Natural killer cell treated with Interleukin-12 subunit alpha and Interleukin-12 subunit beta and Interleukin-15 and Interleukin-18, amount 100 ng/mL, for 72 hours (primary cell): ENCODE data around the gene SREBF2. TPM values are rescaled to one million over a fixed set of nuclear protein-coding genes. Genes with fewer than 3 reads are reported as not detected.

Experiments
- ATAC-seq, 2 donors: fragments of 150-1000 bp; cut with Tn5 transposase in 1 of 2; sonication (Bioruptor Pico), chemical (Tn5 transposase) in 1 of 2; 2 replicates each; pipeline ENCODE4 v1.10.0; 2021
- DNase-seq: peaks from one replicate; pipeline ENCODE4 v3.0.0; 2022; ENCODE audit warnings: low spot score
- H3K27ac Mint-ChIP-seq, 2 donors: 1 replicate in 1 of 2; 2 replicates in 1 of 2; pipeline ENCODE4 v1.8.0; 2022; ENCODE audit warnings: mixed read lengths in 2 of 2, mild to moderate bottlenecking in 1 of 2, moderate library complexity in 1 of 2
- H3K27me3 Mint-ChIP-seq, 2 donors: 1 replicate in 1 of 2; 2 replicates in 1 of 2; pipeline ENCODE4 v1.8.0; 2022; ENCODE audit warnings: mixed read lengths in 2 of 2
- H3K36me3 Mint-ChIP-seq: one replicate; pipeline ENCODE4 v1.8.0; 2022; ENCODE audit warnings: mixed read lengths
- H3K4me1 Mint-ChIP-seq, 2 donors: 1 replicate in 1 of 2; 2 replicates in 1 of 2; pipeline ENCODE4 v1.8.0; 2022; ENCODE audit warnings: low read depth in 2 of 2, mixed read lengths in 2 of 2, mild to moderate bottlenecking in 1 of 2
- H3K4me3 Mint-ChIP-seq: one replicate; pipeline ENCODE4 v1.8.0; 2022; ENCODE audit warnings: mixed read lengths
- H3K9me3 Mint-ChIP-seq: 2 replicates; pipeline ENCODE4 v1.8.0; 2022; ENCODE audit warnings: mixed read lengths
- total RNA-seq, 2 donors: library from RNA; stranded (reverse); gene quantifications; one replicate each; pipeline ENCODE4 v1.2.3, GENCODE V29; 2022

Gene SREBF2
- total RNA-seq, 2 donors from 2014 or later = 205 to 211 TPM

DNA sequence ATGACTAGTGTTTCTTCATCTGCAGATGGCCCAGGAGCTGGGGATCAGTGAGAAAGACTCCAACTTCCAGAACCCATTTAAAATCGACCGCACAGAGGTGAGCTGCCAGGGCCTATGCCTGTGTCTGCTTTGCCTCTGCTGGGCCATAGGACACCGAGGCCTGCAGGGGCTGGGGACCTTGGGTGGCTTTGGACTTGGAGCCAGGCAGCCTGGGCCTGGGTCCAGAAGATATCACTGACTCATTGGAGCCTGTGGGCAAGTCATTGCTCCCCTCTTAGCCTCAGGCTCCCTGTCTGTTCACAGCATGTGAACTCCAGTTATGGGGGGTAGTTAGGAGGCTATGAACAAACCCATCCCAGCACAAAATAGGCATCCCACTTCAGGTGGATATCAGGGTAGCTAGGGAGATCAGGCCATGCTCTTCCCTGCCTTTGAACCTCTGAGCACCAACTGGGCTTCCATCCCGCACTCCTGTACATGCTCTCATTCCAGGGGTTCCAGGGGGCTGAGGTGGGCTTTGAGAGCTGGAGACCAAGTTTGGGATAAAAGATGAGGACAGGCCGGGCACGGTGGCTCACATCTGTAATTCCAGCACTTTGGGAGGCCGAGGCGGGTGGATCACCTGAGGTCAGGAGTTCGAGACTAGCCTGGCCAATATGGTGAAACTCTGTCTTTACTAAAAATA, 19.0 kb upstream of the SREBF2 start:
- Mint-ChIP-seq H3K4me3 (no peak overlapping the region), H3K27ac (peak overlapping the region in 1 of 2 donors; percentile 6), H3K36me3 (no peaks in the 10 kb centered on the region), H3K9me3 (no peaks in the 10 kb centered on the region), H3K27me3 (no peaks in the 10 kb centered on the region), H3K4me1 (peaks cover 0 to 7% of the 10 kb centered on the region in 2 donors)
- no peak for ATAC-seq
- no peak for DNase-seq

DNA sequence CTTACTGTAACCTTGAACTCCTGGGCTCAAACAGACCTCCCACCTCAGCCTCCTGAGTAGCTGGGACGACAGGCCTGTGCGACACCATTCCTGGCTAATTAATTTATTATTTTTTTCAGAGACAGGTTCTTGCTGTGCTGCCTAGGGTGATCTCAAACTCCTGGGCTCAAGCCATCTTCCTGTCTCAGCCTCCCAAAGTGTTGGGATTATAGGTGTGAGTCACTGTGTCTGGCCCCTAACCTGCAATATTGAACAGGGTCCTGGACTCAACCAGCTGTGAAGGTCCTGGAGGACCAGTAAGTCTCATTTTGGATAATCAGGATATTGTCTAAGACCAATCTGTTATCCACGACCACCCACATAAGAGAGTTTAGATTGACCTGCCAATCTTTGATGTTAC, 17.2 kb upstream of the SREBF2 start:
- no peaks in the 10 kb centered on the region for H3K36me3 Mint-ChIP-seq
- H3K9me3 Mint-ChIP-seq = no peaks in the 10 kb centered on the region
- DNase-seq (no peak), ATAC-seq (no peak)
- H3K4me3 Mint-ChIP-seq = no peak overlapping the region
- no peak overlapping the region for H3K27ac Mint-ChIP-seq
- H3K27me3 Mint-ChIP-seq = no peaks in the 10 kb centered on the region
- peaks cover 0 to 6% of the 10 kb centered on the region in 2 donors for H3K4me1 Mint-ChIP-seq

DNA sequence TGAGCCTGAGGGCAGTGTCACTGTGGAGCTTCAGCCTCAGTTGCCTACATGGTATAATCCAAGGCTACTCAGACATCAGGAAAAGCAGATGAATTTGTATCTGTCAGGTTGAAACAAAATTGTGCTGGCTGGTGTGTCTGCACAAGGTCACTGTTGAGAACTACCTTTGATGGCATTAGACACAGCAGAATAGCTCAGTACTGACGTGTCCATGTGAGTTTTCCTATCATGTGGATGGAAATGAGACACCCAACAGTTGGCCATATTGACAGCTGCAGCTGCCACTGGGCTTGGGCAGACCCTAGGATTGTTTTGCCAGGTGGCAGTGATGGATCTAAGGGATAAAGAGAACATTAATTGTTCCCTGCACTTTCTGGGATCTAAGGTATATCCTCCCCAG, 16.7 kb upstream of the SREBF2 start:
- H3K27ac Mint-ChIP-seq = no peak overlapping the region
- H3K9me3 Mint-ChIP-seq = no peaks in the 10 kb centered on the region
- DNase-seq (no peak), ATAC-seq (no peak)
- H3K4me3 Mint-ChIP-seq = no peak overlapping the region
- no peaks in the 10 kb centered on the region for H3K36me3 Mint-ChIP-seq
- peaks cover 0 to 8% of the 10 kb centered on the region in 2 donors for H3K4me1 Mint-ChIP-seq
- no peaks in the 10 kb centered on the region for H3K27me3 Mint-ChIP-seq

DNA sequence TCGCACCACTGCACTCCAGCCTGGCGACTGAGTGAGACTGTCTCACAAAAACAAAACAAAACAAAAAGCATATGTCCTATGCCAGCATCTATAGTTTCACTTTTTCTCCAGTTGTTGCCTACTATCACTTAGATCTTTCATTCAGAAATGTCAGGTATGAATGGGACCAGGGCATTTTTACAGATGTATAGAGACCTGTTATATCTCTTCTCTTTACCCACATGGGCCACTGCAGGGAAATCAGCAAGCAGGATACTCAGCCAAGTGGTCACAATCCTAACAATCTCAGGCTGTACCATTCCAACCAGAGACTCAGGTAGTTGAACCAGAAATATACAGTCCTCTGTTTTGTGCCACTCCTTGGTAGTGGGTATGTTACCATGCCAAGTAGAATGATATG, 16.0 kb upstream of the SREBF2 start:
- no peaks in the 10 kb centered on the region for H3K27me3 Mint-ChIP-seq
- H3K27ac Mint-ChIP-seq = no peak overlapping the region
- DNase-seq (no peak), ATAC-seq (no peak)
- H3K36me3 Mint-ChIP-seq = no peaks in the 10 kb centered on the region
- no peaks in the 10 kb centered on the region for H3K9me3 Mint-ChIP-seq
- peaks cover 6 to 13% of the 10 kb centered on the region in 2 donors for H3K4me1 Mint-ChIP-seq
- H3K4me3 Mint-ChIP-seq = no peak overlapping the region

DNA sequence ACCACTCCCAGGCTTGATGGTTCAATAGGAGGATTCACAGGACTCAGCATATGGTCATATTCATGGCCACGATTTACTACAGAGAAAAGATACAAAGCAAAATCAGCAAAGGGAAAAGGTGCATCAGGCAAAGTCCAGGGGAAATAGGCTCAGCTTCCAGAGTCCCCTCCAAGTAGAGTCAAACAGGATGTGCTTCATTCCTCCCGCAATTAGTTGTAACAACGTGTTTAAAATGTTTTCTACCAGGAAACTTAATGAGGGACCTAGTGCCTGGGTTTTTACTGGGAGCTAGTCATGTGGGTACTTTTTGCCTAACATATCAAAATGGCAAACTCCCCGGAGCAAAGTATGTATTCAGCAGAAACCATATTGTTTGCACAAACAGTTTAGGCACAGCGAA, 14.9 kb upstream of the SREBF2 start:
- no peak for DNase-seq
- Mint-ChIP-seq H3K4me3 (no peak overlapping the region), H3K9me3 (no peaks in the 10 kb centered on the region), H3K36me3 (no peaks in the 10 kb centered on the region), H3K27ac (peak overlapping the region in 1 of 2 donors; percentile 50), H3K4me1 (peaks cover 17 to 25% of the 10 kb centered on the region in 2 donors), H3K27me3 (no peaks in the 10 kb centered on the region)
- ATAC-seq = no peak

DNA sequence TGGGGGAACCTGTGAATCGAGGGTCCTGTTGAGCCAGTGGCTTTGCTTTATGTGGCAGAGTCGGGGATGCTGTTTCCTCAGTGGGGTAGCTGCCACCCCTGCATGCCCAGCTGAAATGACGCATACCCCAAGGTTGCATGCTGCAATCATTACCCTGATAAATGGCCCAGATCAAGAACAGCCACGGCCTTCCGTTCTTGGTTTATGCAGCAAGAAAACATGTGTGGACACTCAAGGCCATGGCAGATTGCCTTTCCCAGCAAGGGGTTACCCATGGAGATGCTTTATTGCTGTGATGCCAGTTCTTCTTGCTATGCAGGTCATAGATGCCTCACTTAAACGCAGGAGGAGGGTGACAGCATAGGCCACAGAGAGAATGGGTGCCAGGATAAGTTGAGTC, 14.3 kb upstream of the SREBF2 start:
- H3K4me3 Mint-ChIP-seq = no peak overlapping the region
- DNase-seq (no peak), ATAC-seq (no peak)
- H3K27me3 Mint-ChIP-seq = no peaks in the 10 kb centered on the region
- H3K4me1 Mint-ChIP-seq = peaks cover 17 to 25% of the 10 kb centered on the region in 2 donors
- no peak overlapping the region for H3K27ac Mint-ChIP-seq
- no peaks in the 10 kb centered on the region for H3K9me3 Mint-ChIP-seq
- no peaks in the 10 kb centered on the region for H3K36me3 Mint-ChIP-seq

DNA sequence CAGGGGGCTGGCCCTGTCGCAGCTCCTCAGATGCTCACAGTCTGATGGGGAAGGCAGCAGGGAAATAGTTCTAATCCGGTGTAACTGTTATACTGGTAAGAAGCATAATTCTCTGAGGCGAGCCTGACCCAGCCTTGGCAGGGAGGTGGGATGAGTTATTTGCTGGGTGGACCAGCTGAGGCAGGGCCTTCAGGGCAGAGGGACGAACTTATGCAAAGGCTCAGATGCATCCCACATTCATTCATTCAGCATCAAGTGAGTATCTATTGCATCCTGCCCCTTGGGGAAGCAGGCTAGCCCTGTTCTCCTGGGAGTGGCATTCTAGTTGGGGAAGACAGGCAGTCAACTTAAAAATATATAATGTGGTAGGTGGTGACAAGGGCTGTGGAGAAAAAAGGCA, 13.6 kb upstream of the SREBF2 start:
- ATAC-seq (no peak), DNase-seq (no peak)
- Mint-ChIP-seq H3K36me3 (no peaks in the 10 kb centered on the region), H3K27me3 (no peaks in the 10 kb centered on the region), H3K27ac (no peak overlapping the region), H3K4me3 (no peak overlapping the region), H3K4me1 (peaks cover 22 to 27% of the 10 kb centered on the region in 2 donors), H3K9me3 (no peaks in the 10 kb centered on the region)

DNA sequence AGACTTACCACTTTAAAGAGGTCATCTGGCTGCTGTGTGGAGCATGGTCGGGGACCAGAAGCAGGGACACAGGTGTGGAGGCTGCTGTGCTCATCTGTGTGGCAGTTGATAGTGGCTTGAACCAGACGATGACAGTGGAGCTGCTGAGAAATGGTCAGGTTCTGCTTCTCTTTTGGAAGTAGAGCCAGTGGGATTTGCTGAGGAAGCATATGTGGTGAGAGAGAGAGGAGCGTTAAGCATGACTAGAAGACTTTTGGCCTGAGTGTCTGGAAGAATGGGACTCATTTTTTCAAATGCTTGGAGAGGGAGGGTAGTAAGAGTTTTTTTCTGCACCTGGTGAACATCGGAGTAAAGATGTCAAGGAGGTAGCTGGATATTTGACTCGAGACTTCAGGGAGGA, 12.5 kb upstream of the SREBF2 start:
- ATAC-seq (no peak), DNase-seq (no peak)
- Mint-ChIP-seq H3K4me3 (no peak overlapping the region), H3K27me3 (no peaks in the 10 kb centered on the region), H3K9me3 (no peaks in the 10 kb centered on the region), H3K4me1 (peaks cover 22 to 33% of the 10 kb centered on the region in 2 donors), H3K27ac (no peak overlapping the region), H3K36me3 (no peaks in the 10 kb centered on the region)

DNA sequence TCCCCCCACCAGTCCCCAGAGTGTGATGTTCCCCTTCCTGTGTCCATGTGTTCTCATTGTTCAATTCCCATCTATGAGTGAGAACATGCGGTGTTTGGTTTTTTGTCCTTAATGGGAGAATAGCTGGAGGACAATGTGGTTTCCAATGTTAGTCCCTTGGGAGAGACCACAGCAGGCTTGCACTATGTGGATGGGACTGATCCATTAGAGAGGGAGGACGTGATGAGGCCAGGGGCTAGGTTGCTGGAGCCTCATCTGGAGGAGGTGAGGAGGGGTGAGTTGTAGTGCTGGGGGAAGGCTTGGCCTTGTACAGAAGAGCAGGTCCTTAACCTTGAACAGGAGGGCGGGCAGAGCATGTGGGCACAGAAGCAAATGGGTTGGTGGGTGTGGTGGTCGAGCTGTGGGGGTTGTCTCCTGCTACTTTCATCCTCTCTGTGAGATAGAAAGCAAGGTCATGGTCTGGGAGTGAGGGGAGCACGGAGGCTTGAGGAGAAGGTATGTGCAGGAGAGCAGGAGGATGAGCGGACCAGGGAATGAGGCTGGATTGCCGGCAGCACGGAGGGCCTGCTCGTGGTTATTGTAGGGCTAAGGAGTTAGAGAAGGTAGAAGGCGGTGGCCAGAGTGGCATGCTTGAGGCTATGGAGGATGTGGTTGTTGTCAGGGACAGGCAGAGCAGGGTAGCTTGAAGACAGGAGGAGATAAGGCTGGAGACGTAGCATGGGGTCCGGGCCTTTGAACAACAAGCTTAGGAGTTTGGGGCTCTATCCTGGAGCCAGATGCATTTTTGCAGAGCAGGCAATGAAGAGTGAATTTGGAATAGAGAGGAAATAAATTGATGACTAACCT, 11.2 kb upstream of the SREBF2 start:
- Mint-ChIP-seq H3K4me1 (peaks cover 22 to 32% of the 10 kb centered on the region in 2 donors), H3K9me3 (no peaks in the 10 kb centered on the region), H3K27me3 (no peaks in the 10 kb centered on the region), H3K36me3 (no peaks in the 10 kb centered on the region), H3K27ac (peak overlapping the region; percentile 21 to 89), H3K4me3 (no peak overlapping the region)
- DNase-seq = no peak
- ATAC-seq = no peak

DNA sequence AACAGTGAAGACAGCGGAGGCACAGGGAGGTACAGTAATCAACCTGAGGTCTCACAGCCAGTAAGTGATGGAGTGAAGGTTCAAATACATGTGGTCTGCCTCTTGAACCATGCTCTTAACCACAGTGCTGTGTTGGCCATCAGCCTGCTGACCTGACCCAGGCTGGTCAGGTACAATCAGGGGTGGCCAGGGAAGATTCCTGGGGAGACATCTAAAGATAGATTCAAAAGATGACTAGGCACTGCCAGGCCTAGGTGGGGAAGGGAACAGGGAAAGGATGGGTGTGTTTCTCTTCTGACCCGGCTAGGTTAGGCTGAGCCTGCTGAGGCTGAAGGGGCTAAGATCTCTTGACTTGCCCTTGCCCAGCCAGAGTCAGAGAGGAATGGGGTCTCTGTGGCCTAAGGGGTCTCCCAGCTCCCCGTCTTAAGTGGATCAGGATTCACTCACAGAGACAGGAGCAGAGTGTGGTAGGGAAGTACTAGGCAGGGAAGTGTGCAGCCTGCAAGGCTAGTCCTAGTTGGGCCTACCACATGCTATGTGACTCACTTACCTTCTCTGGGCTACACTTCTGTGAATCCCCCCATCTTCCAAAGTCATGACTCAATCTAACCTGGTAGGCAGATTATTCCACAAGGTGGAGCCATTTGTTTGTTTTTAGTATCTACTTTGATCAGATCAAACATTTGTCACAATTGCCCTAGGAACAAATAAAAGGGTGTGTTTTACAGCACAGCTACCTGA, 10.4 kb upstream of the SREBF2 start:
- no peaks in the 10 kb centered on the region for H3K36me3 Mint-ChIP-seq
- no peaks in the 10 kb centered on the region for H3K9me3 Mint-ChIP-seq
- ATAC-seq = peak; percentile 81 to 88
- DNase-seq = peak; percentile 67
- H3K27ac Mint-ChIP-seq = peak overlapping the region; percentile 21 to 89
- no peaks in the 10 kb centered on the region for H3K27me3 Mint-ChIP-seq
- H3K4me1 Mint-ChIP-seq = peaks cover 25 to 38% of the 10 kb centered on the region in 2 donors
- H3K4me3 Mint-ChIP-seq = no peak overlapping the region

DNA sequence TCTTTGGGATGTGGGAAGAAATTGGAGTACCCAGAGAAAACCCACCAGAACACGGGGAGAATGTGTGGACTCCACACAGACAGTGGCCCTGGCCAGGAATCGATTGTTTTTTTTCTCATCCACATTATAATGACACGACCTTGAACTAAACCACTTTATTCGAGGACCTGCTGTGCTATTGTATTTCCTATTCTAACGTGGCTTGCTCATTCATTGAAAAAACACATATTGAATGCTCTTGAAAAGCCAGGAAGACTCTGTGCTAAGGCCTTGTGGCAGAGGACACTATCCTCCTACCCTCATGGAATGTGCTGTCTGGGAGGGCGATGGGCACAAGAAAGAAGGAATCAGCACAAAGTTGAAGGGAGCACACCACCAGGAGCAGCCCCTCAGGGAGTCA, 9.1 kb upstream of the SREBF2 start:
- Mint-ChIP-seq H3K27me3 (no peaks in the 10 kb centered on the region), H3K4me3 (no peak overlapping the region), H3K4me1 (peaks cover 31 to 42% of the 10 kb centered on the region in 2 donors), H3K27ac (peak overlapping the region; percentile 44 to 89), H3K9me3 (no peaks in the 10 kb centered on the region), H3K36me3 (no peaks in the 10 kb centered on the region)
- DNase-seq (no peak), ATAC-seq (no peak)

DNA sequence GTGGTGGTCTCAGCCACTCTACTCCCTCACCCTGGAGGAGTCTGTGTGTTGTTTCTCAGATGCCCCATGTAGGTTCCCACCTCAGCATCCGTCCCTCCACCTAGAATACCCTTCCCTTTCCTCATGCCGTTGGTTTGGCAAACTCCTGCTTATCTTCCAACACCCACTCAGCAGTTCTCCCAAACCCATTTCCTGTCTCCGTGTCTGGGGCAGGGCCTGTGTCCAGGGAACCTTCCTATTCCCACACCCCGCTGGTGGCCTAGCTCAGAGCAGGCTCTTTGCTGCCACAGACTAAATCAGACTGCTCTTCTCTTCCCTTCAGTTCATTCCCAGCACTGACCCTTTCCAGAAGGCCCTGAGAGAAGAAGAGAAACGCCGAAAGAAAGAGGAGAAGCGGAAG, 7.5 kb upstream of the SREBF2 start:
- H3K9me3 Mint-ChIP-seq = no peaks in the 10 kb centered on the region
- H3K4me3 Mint-ChIP-seq = no peak overlapping the region
- H3K4me1 Mint-ChIP-seq = peaks cover 31 to 47% of the 10 kb centered on the region in 2 donors
- H3K27ac Mint-ChIP-seq = peak overlapping the region in 1 of 2 donors; percentile 89
- ATAC-seq = no peak
- H3K27me3 Mint-ChIP-seq = no peaks in the 10 kb centered on the region
- no peaks in the 10 kb centered on the region for H3K36me3 Mint-ChIP-seq
- DNase-seq = no peak

DNA sequence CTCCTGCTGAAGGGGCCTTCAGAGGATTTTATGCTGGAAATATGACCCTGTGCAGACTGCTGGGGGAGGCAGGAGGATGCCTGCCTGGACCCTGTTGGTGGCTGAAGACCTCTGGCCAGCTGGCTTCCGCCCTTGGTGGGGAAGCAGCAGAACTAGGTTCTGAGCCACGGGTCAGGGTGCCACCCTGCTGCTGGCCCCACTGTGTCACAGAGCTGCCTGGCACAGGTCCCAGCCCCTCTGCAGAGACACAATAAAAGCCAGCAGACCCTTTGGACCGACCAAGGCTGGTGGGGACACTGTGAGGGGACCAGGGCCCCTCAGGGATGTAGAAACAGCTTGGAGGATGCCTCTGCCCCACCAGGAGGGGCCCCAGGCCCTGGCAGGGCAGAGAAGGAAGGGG, 6.9 kb upstream of the SREBF2 start:
- Mint-ChIP-seq H3K27me3 (no peaks in the 10 kb centered on the region), H3K4me3 (no peak overlapping the region), H3K36me3 (no peaks in the 10 kb centered on the region), H3K4me1 (peaks cover 31 to 44% of the 10 kb centered on the region in 2 donors), H3K9me3 (no peaks in the 10 kb centered on the region), H3K27ac (peak overlapping the region in 1 of 2 donors; percentile 89)
- ATAC-seq (no peak), DNase-seq (no peak)
